Neural crest cell (in vitro differentiated cells): ENCODE measurements around the gene C2CD2L. TPM values are rescaled to one million over a fixed set of nuclear protein-coding genes. Genes with fewer than 3 reads are reported as not detected.

ENCODE experiments used
- DNase-seq: peaks from one replicate; pipeline ENCODE4 v3.0.0; 2021; ENCODE audit warnings: low read depth, mixed read lengths, low spot score
- H3K27ac Mint-ChIP-seq: one replicate; pipeline ENCODE4 v1.8.0; 2021; ENCODE audit warnings: mild to moderate bottlenecking, mixed read lengths; ENCODE audit not compliant: unreplicated experiment
- H3K27me3 Mint-ChIP-seq: 2 replicates; pipeline ENCODE4 v1.8.0; 2021; ENCODE audit warnings: low read depth, mild to moderate bottlenecking, mixed read lengths
- H3K36me3 Mint-ChIP-seq: 2 replicates; pipeline ENCODE4 v1.8.0; 2021; ENCODE audit warnings: low read depth, mild to moderate bottlenecking, mixed read lengths
- H3K4me1 Mint-ChIP-seq: 2 replicates; pipeline ENCODE4 v1.8.0; 2021; ENCODE audit warnings: mixed read lengths
- H3K4me3 Mint-ChIP-seq: one replicate; pipeline ENCODE4 v1.8.0; 2021; ENCODE audit warnings: mild to moderate bottlenecking, mixed read lengths
- H3K9me3 Mint-ChIP-seq: 2 replicates; pipeline ENCODE4 v1.8.0; 2021; ENCODE audit warnings: mixed read lengths
- total RNA-seq: library from RNA; stranded (reverse); gene quantifications from 2 replicates; pipeline ENCODE4 v1.2.1, GENCODE V29; 2021
- TF ChIP-seq, protein P1 (sequence below): fragments of 200-600 bp; sonication (generic); conservative IDR thresholded peaks from 2 replicates; pipeline ENCODE4 v1.5.0; 2021; ENCODE audit warnings: antibody characterized with exemption, mild to moderate bottlenecking

C2CD2L gene
- total RNA-seq, 1 donor from 2014 or later: 9.8 TPM

DNA sequence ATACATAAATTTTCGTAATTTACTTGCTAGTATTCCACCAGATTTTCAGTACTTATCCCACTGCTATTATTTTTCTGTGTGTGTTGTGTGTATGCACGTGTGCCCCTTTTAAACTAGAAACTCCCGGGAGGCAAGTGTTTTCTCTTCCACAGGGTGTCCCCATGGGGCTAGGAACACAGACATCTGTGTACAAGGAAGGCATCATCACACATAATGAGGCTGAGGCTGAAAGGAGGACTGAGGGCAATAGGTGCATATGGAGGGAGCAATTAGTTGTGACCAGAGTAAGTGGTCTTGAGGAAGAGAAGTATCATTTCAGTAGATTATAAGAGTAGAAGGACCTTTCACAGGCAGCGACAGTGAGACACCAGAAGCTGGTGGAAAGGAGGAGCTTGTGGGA is 3.4 kb upstream of the C2CD2L start:
- no peak for DNase-seq
- peaks cover 51% of the 10 kb centered on the region for H3K4me1 Mint-ChIP-seq
- peak overlapping the region; percentile 90 for H3K4me3 Mint-ChIP-seq

GRCh38 chr11:119107538-119108145 is 498 bp downstream of the C2CD2L start:
- H3K4me1 Mint-ChIP-seq: peaks cover 31% of the 10 kb centered on the region
- H3K4me3 Mint-ChIP-seq: peak overlapping the region; percentile 90
- no peaks in the 10 kb centered on the region for H3K36me3 Mint-ChIP-seq
- DNase-seq: no peak
- no peak overlapping the region for H3K27ac Mint-ChIP-seq
- H3K27me3 Mint-ChIP-seq: no peaks in the 10 kb centered on the region
- no peaks in the 10 kb centered on the region for H3K9me3 Mint-ChIP-seq
- TF ChIP-seq, protein P1, sequence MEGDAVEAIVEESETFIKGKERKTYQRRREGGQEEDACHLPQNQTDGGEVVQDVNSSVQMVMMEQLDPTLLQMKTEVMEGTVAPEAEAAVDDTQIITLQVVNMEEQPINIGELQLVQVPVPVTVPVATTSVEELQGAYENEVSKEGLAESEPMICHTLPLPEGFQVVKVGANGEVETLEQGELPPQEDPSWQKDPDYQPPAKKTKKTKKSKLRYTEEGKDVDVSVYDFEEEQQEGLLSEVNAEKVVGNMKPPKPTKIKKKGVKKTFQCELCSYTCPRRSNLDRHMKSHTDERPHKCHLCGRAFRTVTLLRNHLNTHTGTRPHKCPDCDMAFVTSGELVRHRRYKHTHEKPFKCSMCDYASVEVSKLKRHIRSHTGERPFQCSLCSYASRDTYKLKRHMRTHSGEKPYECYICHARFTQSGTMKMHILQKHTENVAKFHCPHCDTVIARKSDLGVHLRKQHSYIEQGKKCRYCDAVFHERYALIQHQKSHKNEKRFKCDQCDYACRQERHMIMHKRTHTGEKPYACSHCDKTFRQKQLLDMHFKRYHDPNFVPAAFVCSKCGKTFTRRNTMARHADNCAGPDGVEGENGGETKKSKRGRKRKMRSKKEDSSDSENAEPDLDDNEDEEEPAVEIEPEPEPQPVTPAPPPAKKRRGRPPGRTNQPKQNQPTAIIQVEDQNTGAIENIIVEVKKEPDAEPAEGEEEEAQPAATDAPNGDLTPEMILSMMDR: no peak

More for the DNA sequence above, 3.4 kb upstream of the C2CD2L start:
- H3K27me3 Mint-ChIP-seq: no peaks in the 10 kb centered on the region
- TF ChIP-seq, protein P1: no peak
- H3K27ac Mint-ChIP-seq: peak overlapping the region; percentile 81
- no peaks in the 10 kb centered on the region for H3K9me3 Mint-ChIP-seq
- H3K36me3 Mint-ChIP-seq: no peaks in the 10 kb centered on the region

GRCh38 chr11:119108146-119108856 is 1.2 kb downstream of the C2CD2L start:
- H3K4me3 Mint-ChIP-seq: peak overlapping the region; percentile 86
- peaks cover 31% of the 10 kb centered on the region for H3K4me1 Mint-ChIP-seq
- no peaks in the 10 kb centered on the region for H3K36me3 Mint-ChIP-seq
- H3K9me3 Mint-ChIP-seq: no peaks in the 10 kb centered on the region
- TF ChIP-seq, protein P1: no peak
- no peaks in the 10 kb centered on the region for H3K27me3 Mint-ChIP-seq
- H3K27ac Mint-ChIP-seq: peak overlapping the region; percentile 62
- DNase-seq: no peak

- Mint-ChIP-seq H3K4me1 (peaks cover 28% of the 10 kb centered on the region), H3K9me3 (no peaks in the 10 kb centered on the region), H3K27ac (no peak overlapping the region), H3K4me3 (peak overlapping the region; percentile 86), H3K36me3 (no peaks in the 10 kb centered on the region), H3K27me3 (no peaks in the 10 kb centered on the region)
- TF ChIP-seq, protein P1: no peak
- DNase-seq: no peak
Measured at GRCh38 chr11:119108857-119109221, 1.7 kb downstream of the C2CD2L start.

DNA sequence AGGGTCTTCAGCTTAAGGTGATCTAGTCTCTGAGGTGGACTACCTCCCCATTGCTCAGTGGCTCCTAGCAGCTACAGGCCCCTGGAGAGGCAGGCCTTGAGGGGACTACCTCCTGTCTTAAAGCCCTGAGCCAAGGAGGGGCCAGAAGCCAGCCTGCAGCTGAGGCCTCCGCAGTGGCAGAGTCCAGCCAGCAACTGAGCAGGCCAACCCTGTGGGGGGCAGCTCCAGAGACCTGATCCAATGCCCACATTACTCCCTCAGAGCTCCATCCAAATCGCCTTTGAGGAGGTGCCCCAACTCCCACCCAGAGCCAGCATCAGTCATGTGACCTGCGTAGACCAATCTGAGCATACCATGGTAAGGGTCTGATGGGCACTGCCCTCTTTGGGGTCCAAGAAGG is 2.7 kb downstream of the C2CD2L start:
- peaks cover 23% of the 10 kb centered on the region for H3K4me1 Mint-ChIP-seq
- H3K4me3 Mint-ChIP-seq: peak overlapping the region; percentile 86
- TF ChIP-seq, protein P1: no peak
- no peaks in the 10 kb centered on the region for H3K27me3 Mint-ChIP-seq
- no peak for DNase-seq
- H3K27ac Mint-ChIP-seq: peak overlapping the region; percentile 6
- no peaks in the 10 kb centered on the region for H3K9me3 Mint-ChIP-seq
- no peaks in the 10 kb centered on the region for H3K36me3 Mint-ChIP-seq
